OCI-LY1 (cell line): ENCODE data around the gene LRCH3.

Experiments
- EZH2 ChIP-seq: fragments of 200-600 bp; sonication (generic), shearing (Covaris generic); IDR thresholded peaks from 2 replicates; pipeline ENCODE4 v1.8.0; 2017; ENCODE audit warnings: borderline replicate concordance, mixed run types, mild to moderate bottlenecking, antibody characterized with exemption, low read length, moderate library complexity, mixed read lengths
- TF ChIP-seq, protein P1 (sequence below): fragments of 200-600 bp; sonication (generic), shearing (Covaris generic); IDR thresholded peaks from 2 replicates; pipeline ENCODE4 v1.5.1; 2017; ENCODE audit warnings: mild to moderate bottlenecking, antibody characterized with exemption, low read length, moderate library complexity, mixed read lengths

DNA sequence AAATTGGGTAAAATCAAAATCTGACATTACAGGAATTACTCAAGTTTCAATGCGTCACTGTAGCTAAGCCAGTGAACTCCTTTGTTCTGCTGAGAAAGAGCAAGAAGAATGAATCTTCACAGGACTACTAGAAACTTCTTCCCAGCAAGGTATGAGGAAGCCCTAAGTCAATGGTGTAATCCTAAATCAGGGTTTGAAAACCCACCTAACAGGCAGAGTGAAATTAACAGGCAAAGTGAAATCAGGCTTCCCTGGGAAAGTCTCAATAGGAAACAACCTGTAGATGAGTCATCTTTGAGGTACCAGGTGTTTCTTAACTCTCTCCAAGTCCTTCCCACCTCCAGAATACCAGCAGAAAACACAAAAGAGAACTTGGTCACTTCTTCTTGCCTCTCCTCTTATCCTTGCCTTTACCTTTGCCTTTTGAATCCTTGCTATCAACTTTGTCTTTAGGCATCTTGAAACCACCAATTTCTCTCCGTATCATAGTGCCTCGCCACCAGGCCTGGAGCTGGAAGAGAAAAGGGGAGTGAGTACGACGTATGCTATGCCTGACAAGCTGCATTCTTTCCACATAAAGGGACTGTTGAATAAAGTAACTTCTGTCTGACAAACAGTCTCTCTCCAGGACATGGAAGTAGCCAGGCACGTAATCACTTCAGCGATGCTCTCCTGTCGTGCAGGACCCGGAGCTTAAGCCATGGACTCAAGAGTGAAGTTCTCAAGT is 98.3 kb downstream of the LRCH3 start:
- TF ChIP-seq, protein P1, sequence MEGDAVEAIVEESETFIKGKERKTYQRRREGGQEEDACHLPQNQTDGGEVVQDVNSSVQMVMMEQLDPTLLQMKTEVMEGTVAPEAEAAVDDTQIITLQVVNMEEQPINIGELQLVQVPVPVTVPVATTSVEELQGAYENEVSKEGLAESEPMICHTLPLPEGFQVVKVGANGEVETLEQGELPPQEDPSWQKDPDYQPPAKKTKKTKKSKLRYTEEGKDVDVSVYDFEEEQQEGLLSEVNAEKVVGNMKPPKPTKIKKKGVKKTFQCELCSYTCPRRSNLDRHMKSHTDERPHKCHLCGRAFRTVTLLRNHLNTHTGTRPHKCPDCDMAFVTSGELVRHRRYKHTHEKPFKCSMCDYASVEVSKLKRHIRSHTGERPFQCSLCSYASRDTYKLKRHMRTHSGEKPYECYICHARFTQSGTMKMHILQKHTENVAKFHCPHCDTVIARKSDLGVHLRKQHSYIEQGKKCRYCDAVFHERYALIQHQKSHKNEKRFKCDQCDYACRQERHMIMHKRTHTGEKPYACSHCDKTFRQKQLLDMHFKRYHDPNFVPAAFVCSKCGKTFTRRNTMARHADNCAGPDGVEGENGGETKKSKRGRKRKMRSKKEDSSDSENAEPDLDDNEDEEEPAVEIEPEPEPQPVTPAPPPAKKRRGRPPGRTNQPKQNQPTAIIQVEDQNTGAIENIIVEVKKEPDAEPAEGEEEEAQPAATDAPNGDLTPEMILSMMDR: no peak
- no peak for TF ChIP-seq EZH2
